HL-60 (cell line): Measurements from ENCODE around the gene SPINK1.

Source experiments
- DNase-seq, 2 experiments: peaks; one replicate each; pipeline ENCODE4 v3.0.0-alpha.2; 2010 to 2020; ENCODE audit warnings: low read depth in 1 of 2, low spot score in 1 of 2
- H3K27ac ChIP-seq: fragments of 250-450 bp; sonication (Bioruptor Pico); replicated peaks from 2 replicates; pipeline ENCODE4 v1.5.1; 2020; ENCODE audit warnings: mild to moderate bottlenecking, moderate library complexity
- H3K27me3 ChIP-seq: fragments of 250-450 bp; sonication (Bioruptor Pico); 2 replicates; pipeline ENCODE4 v1.5.1; 2021; ENCODE audit warnings: mild to moderate bottlenecking, moderate library complexity; ENCODE audit not compliant: insufficient read depth, poor library complexity, severe bottlenecking
- H3K4me3 ChIP-seq: replicated peaks from 2 replicates; pipeline ENCODE4 v1.5.1; 2011; ENCODE audit warnings: mild to moderate bottlenecking, control low read depth, low read length; ENCODE audit not compliant: insufficient read depth
- GABPA ChIP-seq: IDR thresholded peaks from 2 replicates; pipeline ENCODE4 v1.6.1; 2012; ENCODE audit warnings: low read depth
- POLR2AphosphoS5 ChIP-seq: IDR thresholded peaks from 2 replicates; pipeline ENCODE4 v1.6.1; 2012; ENCODE audit warnings: low read depth
- REST ChIP-seq: IDR thresholded peaks from 2 replicates; pipeline ENCODE4 v1.6.1; 2012; ENCODE audit warnings: low read depth; ENCODE audit not compliant: insufficient replicate concordance
- SPI1 ChIP-seq: IDR thresholded peaks from 2 replicates; pipeline ENCODE4 v1.6.1; 2012; ENCODE audit warnings: low read depth, mild to moderate bottlenecking, borderline replicate concordance
- TF ChIP-seq, protein P1 (sequence below): IDR thresholded peaks from one replicate; pipeline ENCODE4 v1.5.1; 2011; ENCODE audit warnings: low read length, control low read depth, inconsistent platforms; ENCODE audit not compliant: insufficient read depth

Gene SPINK1

DNA sequence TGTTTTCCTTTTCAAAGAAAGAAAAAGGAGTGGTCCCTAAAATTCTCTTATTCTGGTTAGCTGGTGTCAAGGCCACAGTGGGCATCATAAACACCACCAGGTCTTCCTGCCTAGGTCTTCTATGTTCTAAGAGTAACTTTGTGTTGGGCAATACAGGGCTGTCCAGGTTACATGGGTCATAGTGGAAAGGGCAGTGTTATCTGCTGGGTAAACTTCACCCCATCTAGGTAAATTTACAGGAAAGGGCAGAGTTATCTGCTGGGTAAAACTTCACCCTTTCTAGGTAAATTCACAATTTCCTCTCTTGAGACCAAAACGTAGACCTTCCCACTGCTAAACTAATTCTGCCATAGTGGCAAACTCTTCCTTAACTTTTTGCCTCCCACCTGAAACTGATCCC, 30.0 kb downstream of the SPINK1 start:
- Histone ChIP-seq H3K4me3 (no peak overlapping the region), H3K27ac (no peak overlapping the region), H3K27me3 (no peaks in the 10 kb centered on the region)
- TF ChIP-seq GABPA (no peak), SPI1 (no peak), POLR2AphosphoS5 (no peak), REST (no peak)
- TF ChIP-seq, protein P1, sequence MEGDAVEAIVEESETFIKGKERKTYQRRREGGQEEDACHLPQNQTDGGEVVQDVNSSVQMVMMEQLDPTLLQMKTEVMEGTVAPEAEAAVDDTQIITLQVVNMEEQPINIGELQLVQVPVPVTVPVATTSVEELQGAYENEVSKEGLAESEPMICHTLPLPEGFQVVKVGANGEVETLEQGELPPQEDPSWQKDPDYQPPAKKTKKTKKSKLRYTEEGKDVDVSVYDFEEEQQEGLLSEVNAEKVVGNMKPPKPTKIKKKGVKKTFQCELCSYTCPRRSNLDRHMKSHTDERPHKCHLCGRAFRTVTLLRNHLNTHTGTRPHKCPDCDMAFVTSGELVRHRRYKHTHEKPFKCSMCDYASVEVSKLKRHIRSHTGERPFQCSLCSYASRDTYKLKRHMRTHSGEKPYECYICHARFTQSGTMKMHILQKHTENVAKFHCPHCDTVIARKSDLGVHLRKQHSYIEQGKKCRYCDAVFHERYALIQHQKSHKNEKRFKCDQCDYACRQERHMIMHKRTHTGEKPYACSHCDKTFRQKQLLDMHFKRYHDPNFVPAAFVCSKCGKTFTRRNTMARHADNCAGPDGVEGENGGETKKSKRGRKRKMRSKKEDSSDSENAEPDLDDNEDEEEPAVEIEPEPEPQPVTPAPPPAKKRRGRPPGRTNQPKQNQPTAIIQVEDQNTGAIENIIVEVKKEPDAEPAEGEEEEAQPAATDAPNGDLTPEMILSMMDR, result no peak
- no peak for DNase-seq

GRCh38 chr5:147800491-147800890, 31.0 kb downstream of the SPINK1 start:
- H3K27me3 ChIP-seq, result no peaks in the 10 kb centered on the region
- H3K27ac ChIP-seq, result no peak overlapping the region
- H3K4me3 ChIP-seq, result no peak overlapping the region
- no peak for TF ChIP-seq GABPA
- no peak for DNase-seq

- Histone ChIP-seq H3K27ac (no peak overlapping the region), H3K4me3 (no peak overlapping the region), H3K27me3 (no peaks in the 10 kb centered on the region)
- TF ChIP-seq POLR2AphosphoS5 (no peak), SPI1 (no peak), GABPA (no peak), REST (no peak)
- TF ChIP-seq, protein P1, result no peak
- no peak for DNase-seq
These were observed 34.7 kb downstream of the SPINK1 start for GRCh38 chr5:147796556-147797308.

- no peaks in the 10 kb centered on the region for H3K27me3 ChIP-seq
- no peak overlapping the region for H3K27ac ChIP-seq
- H3K4me3 ChIP-seq, result no peak overlapping the region
- DNase-seq, result no peak
- TF ChIP-seq, protein P1, result no peak
- TF ChIP-seq GABPA (no peak), SPI1 (no peak), REST (no peak), POLR2AphosphoS5 (no peak)
These were observed 40.3 kb downstream of the SPINK1 start for GRCh38 chr5:147791181-147791580.
